ENCODE measurements around the gene LRRC9.

GRCh38 chr14:60014402-60014801, 94.5 kb downstream of the LRRC9 start:
- TF ChIP-seq POLR2A (IDR thresholded peaks at IDR 0.05) (no peak), CTCF (IDR thresholded peaks at IDR 0.05 in 8 of 11, conservative IDR thresholded peaks at IDR 0.05 in 3 of 11) (no peak)
